ENCODE data around the gene MYOM1.

GRCh38 chr18:3162181-3162580, 57.6 kb downstream of the MYOM1 start:
- TF ChIP-seq CTCF (IDR thresholded peaks at IDR 0.05) (no peak), POLR2AphosphoS5 (IDR thresholded peaks at IDR 0.05; ENCODE audit: low read depth, low read length) (no peak), SIN3A (IDR thresholded peaks at IDR 0.05; ENCODE audit: borderline replicate concordance, insufficient read depth, low read depth, low read length) (no peak), TCF7L2 (IDR thresholded peaks at IDR 0.05; ENCODE audit: low read depth, low read length) (no peak)
